CD4-positive, alpha-beta T cell treated with Interleukin-6 for 4 hours (primary cell): ENCODE measurements around the gene MTOR.

ENCODE experiments used
- DNase-seq: peaks from one replicate; pipeline ENCODE4 v3.0.0-alpha.2; 2020; ENCODE audit warnings: mixed read lengths

MTOR gene

GRCh38 chr1:11059155-11059967, 203.0 kb downstream of the MTOR start:
- no peak for DNase-seq

GRCh38 chr1:11058595-11059154, 203.7 kb downstream of the MTOR start:
- DNase-seq = no peak

- no peak for DNase-seq
Measured at GRCh38 chr1:11058026-11058425, 204.3 kb downstream of the MTOR start.

- DNase-seq = no peak
Measured at GRCh38 chr1:11057477-11057876, 204.9 kb downstream of the MTOR start.
